Measurements from ENCODE around the gene FOXP1.
A peak's percentile ranks its signal among the peaks of the same experiment; 100 is the strongest.

GRCh38 chr3:71542521-71543370, 40.8 kb downstream of the FOXP1 start:
- no peak for TF ChIP-seq FOXM1 (IDR thresholded peaks at IDR 0.05; ENCODE audit: borderline replicate concordance)
- no peak for TF ChIP-seq FOXA1 (IDR thresholded peaks at IDR 0.05)
- TF ChIP-seq BHLHE40 (IDR thresholded peaks at IDR 0.05; ENCODE audit: borderline replicate concordance), result no peak
- 0 out of 2 replicates have a peak, but pooled peaks have one; percentile 10 for TF ChIP-seq PKNOX1 (IDR thresholded peaks at IDR 0.05)
- no peak for TF ChIP-seq ELF4 (IDR thresholded peaks at IDR 0.05)
- no peak for TF ChIP-seq NFRKB (IDR thresholded peaks at IDR 0.05)
- no peak for TF ChIP-seq TARDBP (IDR thresholded peaks at IDR 0.05)
- TF ChIP-seq HDGF (IDR thresholded peaks at IDR 0.05; ENCODE audit: borderline replicate concordance), result peak; percentile 17; the same call in 1 of the 2 replicates
- no peak for TF ChIP-seq SP1 (IDR thresholded peaks at IDR 0.05)

Measured in HEK293T (cell line).